Heart right ventricle (tissue), 16 donors: ENCODE measurements around the gene MAF. TPM values are rescaled to one million over a fixed set of nuclear protein-coding genes. Genes with fewer than 3 reads are reported as not detected.

Experiments used
- ATAC-seq, 8 donors: fragments of 200-7000 bp; cut with Tn5 transposase; one replicate each; pipeline ENCODE4 v1.9.1; 2020; ENCODE audit warnings: mild to moderate bottlenecking in 8 of 8, moderate library complexity in 8 of 8, moderate number of reproducible peaks in 1 of 8
- DNase-seq, 2 donors: peaks; one replicate each; pipeline ENCODE4 v3.0.0-alpha.2; 2020
- H3K27ac ChIP-seq, 10 donors: fragments of 200-600 bp; sonication (generic) in 2 of 10; one replicate each; pipeline versions ENCODE4 v1.5.0 to v1.8.0; 2020 to 2022; ENCODE audit warnings: mild to moderate bottlenecking in 3 of 10
- H3K27me3 ChIP-seq, 7 donors: fragments of 200-600 bp; one replicate each; pipeline ENCODE4 v1.8.0; 2021 to 2022; ENCODE audit warnings: mild to moderate bottlenecking in 2 of 7
- H3K36me3 ChIP-seq, 9 donors: fragments of 200-600 bp; sonication (generic) in 1 of 9; one replicate each; pipeline versions ENCODE4 v1.5.0 to v1.8.0; 2020 to 2022; ENCODE audit warnings: mild to moderate bottlenecking in 2 of 9
- H3K4me1 ChIP-seq, 9 donors: fragments of 200-600 bp; sonication (generic) in 1 of 9; one replicate each; pipeline versions ENCODE4 v1.5.0 to v1.8.0; 2020 to 2022; ENCODE audit warnings: mild to moderate bottlenecking in 4 of 9
- H3K4me3 ChIP-seq, 10 donors: fragments of 200-600 bp; sonication (generic) in 2 of 10; one replicate each; pipeline versions ENCODE4 v1.5.0 to v1.8.0; 2020 to 2022; ENCODE audit warnings: mild to moderate bottlenecking in 7 of 10, moderate library complexity in 2 of 10
- H3K9me3 ChIP-seq, 11 donors: fragments of 200-600 bp in 10 of 11; sonication (generic) in 2 of 11; one replicate each; pipeline versions ENCODE4 v1.5.0 to v1.8.0; 2013 to 2022; ENCODE audit warnings: mild to moderate bottlenecking in 2 of 11, control low read depth in 1 of 11, moderate library complexity in 1 of 11
- WGBS, 2 donors: extraction: QIAGEN DNeasy Blood & Tissue Kit; methylation state at CpG; one replicate each; pipeline ENCODE4 v1.1.7; 2013; ENCODE audit warnings: inconsistent platforms in 1 of 2; 5-methylcytosine and 5-hydroxymethylcytosine counted together
- intact Hi-C, 10 donors: fragments of 100-400 bp; cut with DNase I; formaldehyde crosslinking; loops; one replicate each; pipeline versions ENCODE4 v1.11.1 to v1.14.2; 2022
- polyA plus RNA-seq, 2 donors: library from polyadenylated mRNA; stranded (reverse); fragments of 200-250 nt; gene quantifications; one replicate each; pipeline ENCODE4 v1.2.3, GENCODE V29; 2013
- total RNA-seq, 10 donors: library from RNA; stranded (reverse); fragmentation: NEBNext Ultra II Directional in 3 of 10; extraction: Animal tissue kit (Norgen Biotek cat#: 25700) in 3 of 10; gene quantifications; one replicate each; pipeline versions ENCODE4 v1.2.1 to v1.2.4, GENCODE V29; 2021 to 2023
- TF ChIP-seq, protein P1 (sequence below), 9 donors: fragments of 200-600 bp; sonication (generic) in 2 of 9; IDR thresholded peaks; one replicate each; pipeline versions ENCODE4 v1.5.0 to v1.8.0; 2021 to 2022; ENCODE audit warnings: antibody characterized with exemption in 9 of 9, mild to moderate bottlenecking in 5 of 9, moderate library complexity in 1 of 9
- donor health status: Arrhythmogenic right ventricular cardiomyopathy.
- donor health status: ischemic (EF 13 %, LVEDD 7.1; RV severe dilation, severe dysfunction).
- donor health status: healthy with polysubstance abuse.
- donor health status: DM: no; HTN: yes; CAD: no.
- donor health status: DM: no; HTN: no; CAD: no.
- donor health status: ischemic (EF 25% LVEDD 6.9; RV normal size, moderate dysfunction).
- donor health status: ischemic (EF 25% LVEDD 5.7; RV mildly dilated, moderate dysfunction).
- donor health status: healthy.
- donor health status: DM: yes; HTN: yes; CAD: no.
- donor health status: Ischemic cardiomyopathy.
- donor health status: ischemic (EF 35%, LVEDD 5.7; RV mildly dilated, moderate dysfunction).
- donor health status: nonischemic (EF 11% LVEDD 7.7; RV severe dilation, severe dysfunction).
- donor health status: DM: yes; HTN: yes; CAD: no.
- donor health status: PGD.
- donor health status: ischemic (EF 29% LVEDD 5.4; RV normal size, mild dysfunction).
- donor health status: nonischemic (EF 23%, LVEDD 6.1; RV moderate dilation, normal function).

Gene MAF
- total and polyA plus RNA-seq, 12 donors, result 2.8 to 40.3 (median 7.7) TPM

DNA sequence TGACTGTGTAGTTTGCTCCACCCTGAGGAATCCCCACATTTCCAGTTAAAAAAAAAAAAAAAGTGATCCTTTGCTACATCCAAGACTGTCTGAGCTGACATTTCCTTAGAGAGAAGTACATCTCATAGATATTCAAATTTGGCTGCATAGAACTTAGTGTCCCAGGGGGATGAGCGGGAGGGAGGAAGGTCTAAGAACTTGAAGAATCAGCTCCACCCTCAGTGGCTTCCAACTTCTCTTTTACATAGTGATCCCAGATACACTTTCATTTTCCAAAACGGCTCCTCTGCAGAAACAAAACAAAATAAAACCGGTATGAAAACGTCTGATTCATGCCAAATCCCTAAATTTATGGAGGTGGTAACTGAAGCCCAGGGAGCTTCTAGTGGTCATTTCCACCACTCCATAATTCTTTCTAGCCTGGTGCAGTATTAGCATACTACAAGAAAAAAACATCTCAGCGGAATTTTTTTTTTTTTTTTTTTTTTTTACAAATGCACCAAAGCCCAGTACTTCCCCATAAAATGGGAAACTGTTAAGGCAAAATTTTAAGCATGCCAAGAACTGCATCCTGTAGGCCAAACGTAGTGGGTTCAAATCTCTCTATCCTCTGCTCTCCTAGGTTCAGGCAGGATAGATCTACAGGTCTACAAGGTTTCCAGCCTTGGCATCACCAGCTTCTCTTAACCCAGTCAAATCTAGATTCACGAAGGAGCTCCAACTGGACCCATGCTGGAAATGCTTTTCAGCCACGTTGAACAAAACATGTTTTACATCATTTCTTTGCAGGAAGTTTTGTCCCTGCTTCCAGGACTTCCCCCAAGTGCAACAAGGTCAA, 29.3 kb downstream of the MAF start:
- intact Hi-C loops, result loop anchor here in 1 of 10 donors (10.0 kb wide), 1 partner anchor 246 kb away; no protein-coding TSS in a partner anchor
- H3K9me3 ChIP-seq, result peaks cover 0 to 5% (median 0%) of the 10 kb centered on the region in 11 donors
- no peaks in the 10 kb centered on the region for H3K36me3 ChIP-seq
- H3K4me1 ChIP-seq, result peaks cover 0 to 10% (median 0%) of the 10 kb centered on the region in 9 donors
- peak overlapping the region in 8 of 10 donors; percentile 14 to 41 (median 33) for H3K4me3 ChIP-seq
- 34 to 43% methylated on average over 8 of the region's 8 CpGs for WGBS, 2 donors
- peaks cover 0 to 29% (median 6%) of the 10 kb centered on the region in 7 donors for H3K27me3 ChIP-seq
- TF ChIP-seq, protein P1, sequence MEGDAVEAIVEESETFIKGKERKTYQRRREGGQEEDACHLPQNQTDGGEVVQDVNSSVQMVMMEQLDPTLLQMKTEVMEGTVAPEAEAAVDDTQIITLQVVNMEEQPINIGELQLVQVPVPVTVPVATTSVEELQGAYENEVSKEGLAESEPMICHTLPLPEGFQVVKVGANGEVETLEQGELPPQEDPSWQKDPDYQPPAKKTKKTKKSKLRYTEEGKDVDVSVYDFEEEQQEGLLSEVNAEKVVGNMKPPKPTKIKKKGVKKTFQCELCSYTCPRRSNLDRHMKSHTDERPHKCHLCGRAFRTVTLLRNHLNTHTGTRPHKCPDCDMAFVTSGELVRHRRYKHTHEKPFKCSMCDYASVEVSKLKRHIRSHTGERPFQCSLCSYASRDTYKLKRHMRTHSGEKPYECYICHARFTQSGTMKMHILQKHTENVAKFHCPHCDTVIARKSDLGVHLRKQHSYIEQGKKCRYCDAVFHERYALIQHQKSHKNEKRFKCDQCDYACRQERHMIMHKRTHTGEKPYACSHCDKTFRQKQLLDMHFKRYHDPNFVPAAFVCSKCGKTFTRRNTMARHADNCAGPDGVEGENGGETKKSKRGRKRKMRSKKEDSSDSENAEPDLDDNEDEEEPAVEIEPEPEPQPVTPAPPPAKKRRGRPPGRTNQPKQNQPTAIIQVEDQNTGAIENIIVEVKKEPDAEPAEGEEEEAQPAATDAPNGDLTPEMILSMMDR (IDR thresholded peaks at IDR 0.05), result no peak
- H3K27ac ChIP-seq, result peak overlapping the region in 3 of 10 donors; percentile 2 to 39 (median 15)
- ATAC-seq (peak; percentile 13 to 82 (median 76)), DNase-seq (peak in 1 of 2 donors; percentile 26)

DNA sequence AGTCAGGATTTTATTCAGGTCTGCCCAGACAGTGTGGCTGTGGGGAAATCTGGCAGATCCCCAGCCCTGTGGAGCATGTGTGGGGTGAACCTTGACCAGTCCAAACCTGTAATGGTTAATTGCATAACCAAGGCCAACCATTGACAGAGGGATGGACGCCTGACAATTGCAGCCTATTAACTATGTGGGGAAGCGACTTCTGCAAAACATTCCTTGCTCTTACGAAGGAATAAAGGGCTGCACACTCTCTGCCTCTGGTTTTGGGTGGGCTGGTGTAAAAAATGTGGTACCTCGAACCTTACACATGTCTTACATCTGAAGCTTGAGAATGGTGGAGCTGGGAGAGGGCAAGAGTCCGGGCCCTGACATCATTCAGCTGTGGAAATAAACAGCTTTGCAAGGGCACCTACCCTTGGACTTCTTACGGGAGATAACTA, 35.8 kb downstream of the MAF start:
- no peak overlapping the region for H3K4me3 ChIP-seq
- peaks cover 0 to 5% (median 0%) of the 10 kb centered on the region in 9 donors for H3K4me1 ChIP-seq
- no peak overlapping the region for H3K27ac ChIP-seq
- no peaks in the 10 kb centered on the region for H3K36me3 ChIP-seq
- intact Hi-C loops, result no loop called here
- peaks cover 0 to 3% (median 0%) of the 10 kb centered on the region in 7 donors for H3K27me3 ChIP-seq
- DNase-seq (no peak), ATAC-seq (no peak)
- TF ChIP-seq, protein P1 (IDR thresholded peaks at IDR 0.05), result no peak
- no peaks in the 10 kb centered on the region for H3K9me3 ChIP-seq
- WGBS, 2 donors, result 86 to 90% methylated on average over 6 of the region's 6 CpGs

DNA sequence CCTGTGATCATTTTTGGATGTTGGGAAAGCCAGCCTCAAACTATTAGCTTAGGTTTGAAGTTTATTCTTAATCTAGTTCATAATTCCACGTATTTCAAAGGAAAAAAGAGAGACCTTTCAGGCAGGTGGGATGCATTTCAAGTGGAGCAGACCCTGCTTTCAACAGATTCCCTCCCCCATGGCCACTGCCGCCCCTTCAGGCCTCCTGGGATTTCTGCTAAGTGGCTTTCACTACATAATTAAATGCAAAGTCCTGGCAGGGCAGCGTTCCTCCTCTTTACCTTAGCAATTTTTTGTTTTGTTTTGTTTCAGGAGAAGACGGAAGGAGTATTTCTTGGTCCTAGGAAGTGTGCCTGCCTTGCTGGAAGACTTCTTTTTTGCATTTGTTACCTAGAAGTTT, 36.6 kb downstream of the MAF start:
- peaks cover 0 to 5% (median 0%) of the 10 kb centered on the region in 9 donors for H3K4me1 ChIP-seq
- intact Hi-C loops, result no loop called here
- no peaks in the 10 kb centered on the region for H3K36me3 ChIP-seq
- 60 to 73% methylated on average over 4 of the region's 4 CpGs for WGBS, 2 donors
- H3K9me3 ChIP-seq, result no peaks in the 10 kb centered on the region
- ATAC-seq, result no peak
- no peak for DNase-seq
- no peak overlapping the region for H3K4me3 ChIP-seq
- TF ChIP-seq, protein P1 (IDR thresholded peaks at IDR 0.05), result no peak
- peaks cover 0 to 3% (median 0%) of the 10 kb centered on the region in 7 donors for H3K27me3 ChIP-seq
- H3K27ac ChIP-seq, result no peak overlapping the region

DNA sequence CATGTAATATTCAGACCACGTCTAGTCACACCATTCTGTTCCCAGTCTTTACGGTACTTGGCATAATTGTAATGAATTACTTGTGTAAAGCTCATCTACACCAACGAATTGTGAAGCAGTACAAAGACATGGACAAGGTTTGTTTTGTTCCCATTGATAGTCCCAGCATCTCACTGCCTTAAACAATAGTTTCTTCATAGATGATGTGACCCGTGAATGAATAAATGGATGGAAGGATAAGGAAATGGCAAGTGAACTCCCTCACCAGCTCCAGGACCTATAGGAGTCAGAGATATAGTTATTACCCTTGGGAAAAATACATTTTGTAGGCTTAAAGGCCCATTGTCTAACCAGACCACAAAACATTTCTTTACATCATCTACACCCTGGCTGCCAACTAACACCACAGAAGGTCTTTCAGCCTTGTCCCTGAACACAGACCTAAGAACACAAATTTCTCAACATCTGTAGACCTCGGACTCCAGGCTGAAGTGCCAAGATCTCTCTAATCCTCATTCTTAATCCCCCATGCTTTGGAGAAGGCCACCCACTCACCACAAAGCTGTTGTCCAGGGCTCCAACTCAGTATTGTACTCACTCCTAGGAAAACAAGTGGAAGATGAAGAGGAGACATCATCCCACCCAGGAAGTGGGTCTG, 38.2 kb downstream of the MAF start:
- Histone ChIP-seq H3K9me3 (no peaks in the 10 kb centered on the region), H3K27me3 (peaks cover 0 to 3% (median 0%) of the 10 kb centered on the region in 7 donors), H3K36me3 (no peaks in the 10 kb centered on the region), H3K4me3 (no peak overlapping the region), H3K4me1 (peaks cover 0 to 5% (median 0%) of the 10 kb centered on the region in 9 donors), H3K27ac (no peak overlapping the region)
- DNase-seq (no peak), ATAC-seq (peak in 1 of 8 donors; percentile 55)
- TF ChIP-seq, protein P1 (IDR thresholded peaks at IDR 0.05), result no peak
- WGBS, 2 donors, result 80 to 88% methylated on average over 5 of the region's 5 CpGs
- intact Hi-C loops, result no loop called here
